Embryonic facial prominence (tissue), 1 donor: ENCODE results near the gene PATJ.
"Not testable (repeated sequence)": the region's sequence is repeated elsewhere in the genome, so short reads cannot be mapped to it uniquely, and the experiment has no call there.

Experiments
- DNase-seq: peaks from one replicate; pipeline ENCODE4 v3.0.0-alpha.2; 2016; ENCODE audit errors: extremely low spot score

The PATJ gene

GRCh38 chr1:62209931-62210595, 467.8 kb downstream of the PATJ start:
- no peak for DNase-seq

GRCh38 chr1:62210960-62211359, 468.7 kb downstream of the PATJ start:
- no peak for DNase-seq

- DNase-seq = no peak
These were observed 470.1 kb downstream of the PATJ start for GRCh38 chr1:62212411-62212810.

GRCh38 chr1:62213075-62213914, 471.0 kb downstream of the PATJ start:
- no peak for DNase-seq

GRCh38 chr1:62218604-62219003, 476.3 kb downstream of the PATJ start:
- DNase-seq = no peak

- not testable (repeated sequence) for DNase-seq
These were observed 478.2 kb downstream of the PATJ start for GRCh38 chr1:62220456-62220855.

- no peak for DNase-seq
These were observed 478.9 kb downstream of the PATJ start for GRCh38 chr1:62221171-62221570.

GRCh38 chr1:62222321-62222720, 480.0 kb downstream of the PATJ start:
- DNase-seq = no peak

- DNase-seq = no peak
These were observed 481.9 kb downstream of the PATJ start for GRCh38 chr1:62224182-62224581.

- no peak for DNase-seq
These were observed 485.2 kb downstream of the PATJ start for GRCh38 chr1:62227496-62227895.
